Uterus (tissue), 2 donors: ENCODE data around the gene MACIR.

ENCODE experiments used
- POLR2A ChIP-seq, 2 donors: fragments of 450-650 bp; IDR thresholded peaks; one replicate each; pipeline ENCODE4 v1.6.1; 2016; ENCODE audit warnings: antibody characterized with exemption in 2 of 2, mild to moderate bottlenecking in 1 of 2, moderate library complexity in 1 of 2
- TF ChIP-seq, protein P1 (sequence below), 4 experiments: fragments of 200-600 bp in 2 of 4; fragments of 450-650 bp in 2 of 4; sonication (generic) in 2 of 4; IDR thresholded peaks; one replicate each; pipeline ENCODE4 v1.5.1; 2016 to 2019; ENCODE audit warnings: antibody characterized with exemption in 4 of 4, mild to moderate bottlenecking in 2 of 4, moderate library complexity in 1 of 4

DNA sequence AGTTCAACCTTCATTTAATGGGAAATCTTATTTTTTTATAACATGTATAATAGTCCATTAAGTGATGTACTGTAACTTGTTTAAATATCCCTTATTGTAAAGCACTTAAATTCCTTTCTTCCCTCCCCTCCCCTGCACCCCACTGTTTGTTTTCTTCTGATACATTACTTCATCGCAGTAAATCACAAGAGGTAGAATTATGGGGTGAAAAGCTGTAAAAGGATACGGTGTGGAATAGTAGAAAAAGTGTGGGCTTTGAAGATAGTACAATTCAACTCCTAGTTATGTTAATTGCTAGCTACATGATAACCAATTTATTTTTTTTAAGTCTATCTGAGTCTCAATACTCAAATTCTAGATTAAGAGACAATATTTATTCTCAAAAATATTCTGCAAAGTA is 41.9 kb upstream of the MACIR start:
- TF ChIP-seq, protein P1, sequence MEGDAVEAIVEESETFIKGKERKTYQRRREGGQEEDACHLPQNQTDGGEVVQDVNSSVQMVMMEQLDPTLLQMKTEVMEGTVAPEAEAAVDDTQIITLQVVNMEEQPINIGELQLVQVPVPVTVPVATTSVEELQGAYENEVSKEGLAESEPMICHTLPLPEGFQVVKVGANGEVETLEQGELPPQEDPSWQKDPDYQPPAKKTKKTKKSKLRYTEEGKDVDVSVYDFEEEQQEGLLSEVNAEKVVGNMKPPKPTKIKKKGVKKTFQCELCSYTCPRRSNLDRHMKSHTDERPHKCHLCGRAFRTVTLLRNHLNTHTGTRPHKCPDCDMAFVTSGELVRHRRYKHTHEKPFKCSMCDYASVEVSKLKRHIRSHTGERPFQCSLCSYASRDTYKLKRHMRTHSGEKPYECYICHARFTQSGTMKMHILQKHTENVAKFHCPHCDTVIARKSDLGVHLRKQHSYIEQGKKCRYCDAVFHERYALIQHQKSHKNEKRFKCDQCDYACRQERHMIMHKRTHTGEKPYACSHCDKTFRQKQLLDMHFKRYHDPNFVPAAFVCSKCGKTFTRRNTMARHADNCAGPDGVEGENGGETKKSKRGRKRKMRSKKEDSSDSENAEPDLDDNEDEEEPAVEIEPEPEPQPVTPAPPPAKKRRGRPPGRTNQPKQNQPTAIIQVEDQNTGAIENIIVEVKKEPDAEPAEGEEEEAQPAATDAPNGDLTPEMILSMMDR (IDR thresholded peaks at IDR 0.05): no peak
- no peak for TF ChIP-seq POLR2A (IDR thresholded peaks at IDR 0.05)
